Measurements from ENCODE around the gene BCAT1. TPM values are rescaled to one million over a fixed set of nuclear protein-coding genes. Genes with fewer than 3 reads are reported as not detected.

Gene BCAT1
- total RNA-seq, 2 experiments from 2014 or later: 53.3 to 55.6 TPM

DNA sequence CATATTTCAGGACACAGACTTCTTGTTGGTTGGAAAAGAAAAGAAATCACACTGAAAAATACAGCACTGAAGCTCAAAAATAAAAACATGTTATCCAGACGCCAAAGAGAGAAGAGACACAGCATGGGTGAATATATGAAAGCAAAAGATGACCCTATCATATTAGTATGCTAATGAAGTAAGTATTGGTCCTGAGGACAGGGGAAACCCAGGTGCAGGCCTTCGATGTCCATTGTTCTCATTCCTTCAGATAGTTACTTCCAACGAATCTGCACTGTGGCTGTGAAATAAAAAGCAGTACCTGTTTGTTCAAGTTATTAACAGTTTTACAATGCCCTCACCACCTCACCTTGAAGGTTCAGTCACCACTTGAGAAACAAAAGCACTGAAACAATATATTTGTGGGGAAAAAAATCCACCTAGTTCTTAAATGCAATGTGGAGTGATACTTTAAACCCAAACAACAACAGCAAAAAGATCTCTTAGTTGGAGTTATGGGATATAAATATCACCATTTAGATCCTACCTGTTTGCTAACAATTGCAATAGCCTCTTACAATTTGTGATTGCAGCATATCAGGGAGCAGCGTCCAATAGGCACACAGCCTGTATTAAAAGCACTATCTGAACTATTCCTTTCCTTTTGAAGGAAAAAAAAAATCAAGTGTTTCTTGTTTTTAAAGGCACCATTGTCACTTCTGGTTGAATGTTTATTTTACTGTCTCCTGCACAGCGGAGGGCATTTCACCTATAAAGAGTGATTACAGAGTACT is 188.1 kb downstream of the BCAT1 start:
- ATAC-seq: no peak
- DNase-seq: no peak
- no peak overlapping the region for H3K4me3 Mint-ChIP-seq
- H3K27ac Mint-ChIP-seq: no peak overlapping the region
- H3K9me3 Mint-ChIP-seq: no peaks in the 10 kb centered on the region
- H3K4me1 Mint-ChIP-seq (ENCODE audit: low read depth): no peaks in the 10 kb centered on the region
- ChIA-PET CTCF (no interaction called here), POLR2A (interaction anchor here (0.6 kb wide), 1 partner anchor 375 kb away, joined by 3 read pairs; no protein-coding TSS in a partner anchor)
- H3K36me3 Mint-ChIP-seq (ENCODE audit: low read depth): no peaks in the 10 kb centered on the region
- TF ChIP-seq, protein P1, sequence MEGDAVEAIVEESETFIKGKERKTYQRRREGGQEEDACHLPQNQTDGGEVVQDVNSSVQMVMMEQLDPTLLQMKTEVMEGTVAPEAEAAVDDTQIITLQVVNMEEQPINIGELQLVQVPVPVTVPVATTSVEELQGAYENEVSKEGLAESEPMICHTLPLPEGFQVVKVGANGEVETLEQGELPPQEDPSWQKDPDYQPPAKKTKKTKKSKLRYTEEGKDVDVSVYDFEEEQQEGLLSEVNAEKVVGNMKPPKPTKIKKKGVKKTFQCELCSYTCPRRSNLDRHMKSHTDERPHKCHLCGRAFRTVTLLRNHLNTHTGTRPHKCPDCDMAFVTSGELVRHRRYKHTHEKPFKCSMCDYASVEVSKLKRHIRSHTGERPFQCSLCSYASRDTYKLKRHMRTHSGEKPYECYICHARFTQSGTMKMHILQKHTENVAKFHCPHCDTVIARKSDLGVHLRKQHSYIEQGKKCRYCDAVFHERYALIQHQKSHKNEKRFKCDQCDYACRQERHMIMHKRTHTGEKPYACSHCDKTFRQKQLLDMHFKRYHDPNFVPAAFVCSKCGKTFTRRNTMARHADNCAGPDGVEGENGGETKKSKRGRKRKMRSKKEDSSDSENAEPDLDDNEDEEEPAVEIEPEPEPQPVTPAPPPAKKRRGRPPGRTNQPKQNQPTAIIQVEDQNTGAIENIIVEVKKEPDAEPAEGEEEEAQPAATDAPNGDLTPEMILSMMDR (IDR thresholded peaks at IDR 0.05): no peak
- intact Hi-C loops (cut with micrococcal nuclease): no loop called here
- peaks cover 1% of the 10 kb centered on the region for H3K27me3 Mint-ChIP-seq

DNA sequence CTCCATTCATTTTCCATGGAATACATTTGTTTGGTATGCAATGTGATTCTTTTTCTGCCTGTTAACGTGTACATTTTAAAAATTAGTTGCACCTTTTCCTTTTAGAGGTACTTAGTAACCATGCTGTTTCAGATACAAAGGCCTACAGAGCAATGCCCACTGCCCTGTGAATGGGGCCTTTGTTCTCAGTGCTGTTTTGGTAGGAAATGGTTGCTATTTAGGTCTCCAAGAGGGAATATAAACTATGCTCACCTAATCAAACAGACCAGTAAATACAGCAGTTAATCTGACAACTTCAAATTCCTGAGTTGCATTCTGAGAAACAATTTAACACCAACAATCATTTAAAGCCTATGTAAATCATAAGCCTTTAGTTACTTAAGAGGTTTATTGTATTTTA is 188.7 kb downstream of the BCAT1 start:
- ATAC-seq (no peak), DNase-seq (no peak)
- Mint-ChIP-seq H3K36me3 (ENCODE audit: low read depth) (no peaks in the 10 kb centered on the region), H3K27ac (no peak overlapping the region), H3K9me3 (no peaks in the 10 kb centered on the region), H3K4me1 (ENCODE audit: low read depth) (no peaks in the 10 kb centered on the region), H3K4me3 (no peak overlapping the region), H3K27me3 (peaks cover 1% of the 10 kb centered on the region)
- POLR2A ChIA-PET: interaction anchor here (0.6 kb wide), 1 partner anchor 376 kb away, joined by 3 read pairs; no protein-coding TSS in a partner anchor
- intact Hi-C loops (cut with micrococcal nuclease): no loop called here
- CTCF ChIA-PET: no interaction called here
- TF ChIP-seq, protein P1 (IDR thresholded peaks at IDR 0.05): no peak

Other genes with a start within 250 kb of the BCAT1 start
- not detected for gene DNAI7, start 246.1 kb upstream of the BCAT1 start, total RNA-seq
- 10 to 100 TPM; 10.1 to 11.0 TPM for gene ETFRF1, start 246.1 kb upstream of the BCAT1 start, total RNA-seq